Naive thymus-derived CD4-positive, alpha-beta T cell (primary cell): ENCODE measurements around the gene BSDC1. TPM values are rescaled to one million over a fixed set of nuclear protein-coding genes. Genes with fewer than 3 reads are reported as not detected.

Experiments
- ATAC-seq: fragments of 150-1000 bp; cut with Tn5 transposase; 2 replicates; pipeline ENCODE4 v1.10.0; 2021; ENCODE audit warnings: mild to moderate bottlenecking, moderate library complexity
- CTCF ChIA-PET: fragments of 350-600 bp; sonication (Branson Sonifier 250); formaldehyde crosslinking; loops from one replicate; lab custom pipeline; 2021; ENCODE audit warnings: antibody characterized with exemption; lab: Charles Lee
- POLR2A ChIA-PET: fragments of 350-600 bp; sonication (Branson Sonifier 250); formaldehyde crosslinking; loops from one replicate; lab custom pipeline; 2021; ENCODE audit warnings: antibody characterized with exemption, inconsistent platforms; lab: Charles Lee
- DNase-seq, 9 donors: peaks; one replicate each; pipeline versions ENCODE4 v3.0.0 to v3.0.0-alpha.2; 2020 to 2022; ENCODE audit warnings: mixed read lengths in 1 of 9
- H3K27ac ChIP-seq: one replicate; pipeline ENCODE4 v1.7.0; 2013; ENCODE audit warnings: mild to moderate bottlenecking, low read depth, low read length, moderate library complexity
- H3K27me3 ChIP-seq, 2 donors: one replicate each; pipeline ENCODE4 v1.7.0; 2013; ENCODE audit warnings: low read length in 2 of 2, mild to moderate bottlenecking in 2 of 2, moderate library complexity in 2 of 2; ENCODE audit not compliant: control insufficient read depth in 2 of 2, insufficient read depth in 2 of 2
- H3K36me3 ChIP-seq, 3 experiments: 1 replicate in 2 of 3; 2 replicates in 1 of 3; pipeline ENCODE4 v1.7.0; 2013; ENCODE audit warnings: low read length in 3 of 3, mild to moderate bottlenecking in 3 of 3, moderate library complexity in 1 of 3; ENCODE audit not compliant: insufficient read depth in 3 of 3, control insufficient read depth in 2 of 3
- H3K4me1 ChIP-seq, 2 donors: one replicate each; pipeline ENCODE4 v1.7.0; 2013; ENCODE audit warnings: low read length in 2 of 2, mild to moderate bottlenecking in 2 of 2, moderate library complexity in 1 of 2; ENCODE audit not compliant: control insufficient read depth in 2 of 2, insufficient read depth in 2 of 2
- H3K4me3 ChIP-seq: 2 replicates; pipeline ENCODE4 v1.7.0; 2013; ENCODE audit warnings: mild to moderate bottlenecking, low read length
- H3K9me3 ChIP-seq, 3 experiments: 1 replicate in 2 of 3; 2 replicates in 1 of 3; pipeline ENCODE4 v1.7.0; 2013; ENCODE audit warnings: low read length in 3 of 3; ENCODE audit not compliant: control insufficient read depth in 2 of 3
- H3K27ac Mint-ChIP-seq, 9 donors: one replicate each; pipeline ENCODE4 v1.8.0; 2020 to 2022; ENCODE audit warnings: mixed read lengths in 9 of 9, mild to moderate bottlenecking in 8 of 9, moderate library complexity in 5 of 9, inconsistent platforms in 2 of 9
- H3K27me3 Mint-ChIP-seq, 5 donors: one replicate each; pipeline ENCODE4 v1.8.0; 2021 to 2022; ENCODE audit warnings: mixed read lengths in 5 of 5, mild to moderate bottlenecking in 1 of 5
- H3K36me3 Mint-ChIP-seq, 5 donors: one replicate each; pipeline ENCODE4 v1.8.0; 2020 to 2022; ENCODE audit warnings: mixed read lengths in 5 of 5, mild to moderate bottlenecking in 3 of 5, inconsistent platforms in 1 of 5
- H3K4me1 Mint-ChIP-seq, 7 donors: one replicate each; pipeline ENCODE4 v1.8.0; 2020 to 2022; ENCODE audit warnings: mixed read lengths in 7 of 7, mild to moderate bottlenecking in 3 of 7, inconsistent platforms in 1 of 7
- H3K4me3 Mint-ChIP-seq, 10 donors: one replicate each; pipeline ENCODE4 v1.8.0; 2020 to 2022; ENCODE audit warnings: mild to moderate bottlenecking in 10 of 10, mixed read lengths in 10 of 10, moderate library complexity in 6 of 10, inconsistent platforms in 2 of 10
- H3K9me3 Mint-ChIP-seq, 11 donors: one replicate each; pipeline ENCODE4 v1.8.0; 2020 to 2022; ENCODE audit warnings: mixed read lengths in 11 of 11, mild to moderate bottlenecking in 4 of 11, inconsistent platforms in 1 of 11, moderate library complexity in 1 of 11
- intact Hi-C, 2 donors: fragments of 100-400 bp; cut with micrococcal nuclease; formaldehyde crosslinking; loops; one replicate each; pipeline ENCODE4 v1.15.1; 2023
- polyA plus RNA-seq, 2 donors: library from polyadenylated mRNA; unstranded; fragments of 300-500 nt; fragmentation: Illumina TruSeq; gene quantifications; one replicate each; pipeline ENCODE4 v1.2.3, GENCODE V29; 2021
- total RNA-seq, 6 experiments: library from RNA in 5 of 6; stranded (reverse) in 5 of 6; gene quantifications; 1 replicate in 5 of 6; 2 replicates in 1 of 6; pipeline ENCODE4 v1.2.3 and lab custom pipeline; 2021 to 2026

Gene BSDC1
- total and polyA plus RNA-seq, 7 experiments from 2014 or later: 37.6 to 186 (median 110) TPM

DNA sequence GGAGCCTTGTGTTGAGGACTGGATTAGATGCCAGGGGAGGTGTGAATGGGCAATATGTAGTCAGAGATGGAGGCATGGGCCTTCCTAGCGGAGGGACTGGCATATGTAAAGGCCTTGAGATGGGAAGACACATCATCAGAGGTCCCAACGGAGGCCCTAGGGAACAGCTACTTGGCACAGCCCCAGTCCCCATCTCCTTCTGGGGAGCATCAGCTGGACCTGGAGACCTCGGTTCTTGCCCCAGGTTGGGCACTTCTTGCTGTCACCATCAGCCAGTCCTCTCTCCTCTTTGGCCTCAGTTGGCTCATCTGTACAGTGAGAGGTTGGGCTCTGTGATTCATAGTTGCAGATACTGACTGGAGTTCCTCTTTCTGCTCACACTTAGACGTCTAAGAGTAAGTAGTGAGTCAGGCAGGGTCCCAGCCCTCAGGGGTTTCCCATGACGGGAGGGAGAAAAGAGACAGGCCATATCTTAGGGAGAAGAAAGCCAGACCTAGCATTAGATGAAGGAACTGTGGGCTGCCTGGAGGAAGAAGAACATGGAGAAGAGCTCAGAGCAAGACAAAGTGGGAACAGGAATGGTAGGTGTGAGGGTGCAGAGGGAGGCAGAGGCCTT lies 54.8 kb downstream of the BSDC1 start:
- H3K27me3 Mint-ChIP-seq: peaks cover 0 to 1% (median 0%) of the 10 kb centered on the region in 5 donors
- Histone ChIP-seq H3K4me1 (peaks cover 20 to 22% of the 10 kb centered on the region in 2 donors), H3K4me3 (no peak overlapping the region), H3K9me3 (no peaks in the 10 kb centered on the region), H3K36me3 (no peaks in the 10 kb centered on the region), H3K27ac (no peak overlapping the region), H3K27me3 (no peaks in the 10 kb centered on the region)
- DNase-seq (no peak), ATAC-seq (peak; percentile 47)
- intact Hi-C loops: loop anchor here (5.0 kb wide), 3 partner anchors 47 to 692 kb away; partner anchors contain the start of genes HDAC1 (in 1 of the 2) and TMEM39B (in 1 of the 2)
- no peaks in the 10 kb centered on the region for H3K9me3 Mint-ChIP-seq
- H3K4me1 Mint-ChIP-seq: peaks cover 20 to 48% (median 31%) of the 10 kb centered on the region in 7 donors
- H3K36me3 Mint-ChIP-seq: no peaks in the 10 kb centered on the region
- CTCF ChIA-PET: interaction anchor here (0.5 kb wide), 1 partner anchor 759 kb away, joined by 3 read pairs; no protein-coding TSS in a partner anchor
- no peak overlapping the region for H3K4me3 Mint-ChIP-seq
- peak overlapping the region in 4 of 9 donors; percentile 6 to 57 (median 48) for H3K27ac Mint-ChIP-seq
- POLR2A ChIA-PET: no interaction called here

DNA sequence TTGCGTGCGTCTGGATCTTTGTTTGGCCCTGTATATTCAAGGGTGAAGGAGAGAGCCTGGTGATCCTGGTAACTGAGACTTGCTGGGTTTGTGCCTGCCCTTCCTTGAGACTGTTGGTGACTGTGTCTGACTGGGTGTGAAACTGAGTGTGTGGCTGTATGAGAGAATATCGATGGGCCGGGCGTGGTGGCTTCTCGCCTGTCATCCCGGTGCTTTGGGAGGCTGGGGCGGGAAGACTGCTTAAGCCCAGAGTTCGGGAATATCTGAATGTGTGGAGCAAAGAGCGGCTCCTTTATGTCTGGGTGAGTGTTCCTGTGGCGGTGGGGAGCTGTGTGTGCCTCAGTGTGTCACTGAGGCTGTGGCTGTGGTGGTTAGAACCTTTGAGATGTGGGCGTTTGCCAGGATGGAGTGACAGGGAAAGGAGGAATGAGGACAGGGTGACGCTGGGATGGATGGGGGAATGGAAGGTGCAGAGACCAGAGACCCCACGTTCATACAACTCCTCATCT lies 55.5 kb downstream of the BSDC1 start:
- H3K27ac ChIP-seq: no peak overlapping the region
- H3K27ac Mint-ChIP-seq: peak overlapping the region in 5 of 9 donors; percentile 1 to 86 (median 4)

DNA sequence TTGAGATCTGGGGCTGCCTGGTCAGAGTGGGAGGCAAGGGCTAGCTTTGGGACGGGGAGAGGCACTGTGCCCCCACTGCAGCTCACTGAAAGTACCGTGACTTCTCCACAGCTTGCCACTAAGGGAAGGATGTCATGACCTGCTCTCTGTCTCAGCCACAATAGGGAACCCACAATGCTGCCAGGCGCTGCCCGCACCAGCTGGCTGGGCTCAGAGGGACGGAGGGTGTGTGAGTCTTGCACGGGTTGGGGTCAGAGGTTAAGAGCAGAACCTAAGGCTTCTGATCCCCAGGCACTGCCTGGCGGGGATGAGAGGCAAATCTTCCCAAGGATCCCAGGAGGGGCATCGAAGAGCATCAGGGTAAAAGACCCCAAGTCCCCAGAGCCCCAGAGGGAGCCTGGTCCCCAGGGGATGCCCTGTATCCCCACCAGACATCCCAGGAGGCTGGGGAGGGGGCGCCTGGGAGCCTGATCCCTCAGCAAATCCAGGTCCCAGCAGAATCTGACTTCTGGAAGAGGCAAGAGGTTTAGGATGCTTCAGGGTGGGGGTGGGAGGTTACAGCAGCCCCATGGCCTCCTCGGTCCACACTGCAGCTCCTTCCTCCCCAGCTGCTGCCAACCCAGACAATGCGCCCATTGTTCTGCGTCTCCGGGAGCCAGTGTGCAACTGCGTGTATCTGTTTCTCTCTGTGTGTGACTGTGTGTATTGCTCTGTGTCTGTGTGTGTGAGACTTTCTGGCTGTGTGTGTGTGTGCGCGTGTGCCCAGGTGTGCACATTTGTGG lies 56.2 kb downstream of the BSDC1 start:
- CTCF ChIA-PET: interaction anchor here (3.0 kb wide), 1 partner anchor 122 kb away, joined by 14 read pairs; no protein-coding TSS in a partner anchor
- Histone ChIP-seq H3K27me3 (no peaks in the 10 kb centered on the region), H3K27ac (no peak overlapping the region), H3K4me1 (peaks cover 20 to 33% of the 10 kb centered on the region in 2 donors), H3K4me3 (no peak overlapping the region), H3K9me3 (no peaks in the 10 kb centered on the region), H3K36me3 (peaks cover 0 to 6% (median 3%) of the 10 kb centered on the region in 3 experiments)
- Mint-ChIP-seq H3K27ac (peak overlapping the region in 5 of 9 donors; percentile 36 to 86 (median 72)), H3K4me1 (peaks cover 34 to 53% (median 41%) of the 10 kb centered on the region in 7 donors), H3K9me3 (no peaks in the 10 kb centered on the region), H3K27me3 (peaks cover 0 to 1% (median 0%) of the 10 kb centered on the region in 5 donors), H3K36me3 (peaks cover 0 to 8% (median 0%) of the 10 kb centered on the region in 5 donors), H3K4me3 (peak overlapping the region in 8 of 10 donors; percentile 1 to 82 (median 56))
- DNase-seq (no peak), ATAC-seq (peak; percentile 50)
- intact Hi-C loops: loop anchor here (2.0 to 5.0 kb wide), 4 partner anchors 46 to 691 kb away; partner anchors contain the start of genes BSDC1 (in 1 of the 2), HDAC1 (in 1 of the 2) and TMEM39B (in 1 of the 2)
- POLR2A ChIA-PET: interaction anchor here (0.8 to 6.3 kb wide), 17 partner anchors 8 to 122 kb away, joined by 3 to 64 read pairs (median 8); partner anchors contain the start of genes BSDC1 and LCK

More for the DNA sequence above, 55.5 kb downstream of the BSDC1 start:
- ATAC-seq: no peak
- Histone ChIP-seq H3K27me3 (no peaks in the 10 kb centered on the region), H3K4me3 (no peak overlapping the region), H3K4me1 (peaks cover 20 to 30% of the 10 kb centered on the region in 2 donors), H3K9me3 (no peaks in the 10 kb centered on the region), H3K36me3 (peaks cover 0 to 1% (median 0%) of the 10 kb centered on the region in 3 experiments)
- H3K4me1 Mint-ChIP-seq: peaks cover 28 to 54% (median 38%) of the 10 kb centered on the region in 7 donors
- intact Hi-C loops: loop anchor here (5.0 kb wide), 3 partner anchors 46 to 691 kb away; partner anchors contain the start of genes HDAC1 (in 1 of the 2) and TMEM39B (in 1 of the 2)
- H3K27me3 Mint-ChIP-seq: peaks cover 0 to 1% (median 0%) of the 10 kb centered on the region in 5 donors
- H3K9me3 Mint-ChIP-seq: no peaks in the 10 kb centered on the region
- H3K4me3 Mint-ChIP-seq: no peak overlapping the region
- peaks cover 0 to 4% (median 0%) of the 10 kb centered on the region in 5 donors for H3K36me3 Mint-ChIP-seq
- CTCF ChIA-PET: no interaction called here
- POLR2A ChIA-PET: no interaction called here
- DNase-seq: no peak

DNA sequence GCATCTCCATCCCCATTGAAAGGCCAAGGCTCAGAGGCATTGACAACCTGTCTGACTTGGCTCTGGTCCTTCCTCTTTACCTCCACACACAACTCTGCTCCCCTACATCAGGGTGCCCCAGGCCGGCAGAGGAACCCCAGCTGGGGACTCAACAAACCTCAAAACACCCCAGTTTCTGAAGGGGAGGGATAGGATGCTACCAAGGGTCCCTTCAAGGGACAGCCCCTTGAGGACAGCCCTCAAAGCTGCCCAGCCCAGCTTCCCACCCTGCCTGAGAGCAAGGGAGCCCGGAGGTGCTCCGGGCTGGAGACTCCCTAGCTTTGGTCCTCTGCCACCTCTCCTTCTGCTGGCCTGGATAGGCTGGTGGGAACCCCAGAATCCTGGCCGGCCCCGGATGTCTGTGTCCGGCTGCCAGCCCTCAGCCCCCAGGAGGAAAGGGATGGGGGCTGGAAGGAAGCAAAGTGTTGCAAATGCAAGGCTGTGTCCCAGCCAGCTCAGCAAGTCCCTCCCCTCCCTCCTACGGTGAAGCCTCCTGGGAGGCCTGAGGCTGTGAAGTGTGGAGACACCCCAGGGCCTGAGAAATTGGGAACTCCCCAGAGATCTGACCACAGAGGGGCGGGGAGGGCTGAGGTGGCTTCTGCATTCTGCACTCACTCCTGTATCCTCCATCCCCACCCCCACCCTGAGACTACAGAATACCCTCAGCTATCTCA lies 57.1 kb downstream of the BSDC1 start:
- H3K4me1 Mint-ChIP-seq: peaks cover 36 to 46% (median 42%) of the 10 kb centered on the region in 7 donors

DNA sequence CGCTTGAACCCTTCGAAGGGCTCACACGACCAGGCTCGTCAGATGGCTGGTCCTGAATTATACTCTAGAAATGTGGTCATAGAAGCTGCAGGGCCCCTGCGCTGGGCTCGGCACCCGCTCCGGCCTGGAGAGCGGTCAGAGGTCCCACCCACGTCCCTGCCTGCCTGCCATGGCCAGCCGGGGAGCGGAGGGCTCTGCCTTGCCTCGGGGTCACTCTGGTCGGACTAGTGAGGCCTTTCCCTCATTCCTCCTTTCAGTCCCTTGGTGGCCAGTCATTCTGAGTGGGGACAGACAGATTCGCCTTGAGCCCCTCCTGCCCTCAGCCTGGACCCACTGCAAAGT lies 57.7 kb downstream of the BSDC1 start:
- intact Hi-C loops: loop anchor here (1.0 to 5.0 kb wide), 7 partner anchors 15 to 689 kb away; partner anchors contain the start of genes HDAC1 (in 2 of the 2), BSDC1 (in 1 of the 2), EIF3I (in 1 of the 2) and TMEM234 (in 1 of the 2)
- peak overlapping the region in 7 of 9 donors; percentile 2 to 83 (median 63) for H3K27ac Mint-ChIP-seq
- peak overlapping the region; percentile 56 to 86 (median 78) for H3K4me3 Mint-ChIP-seq
- peaks cover 0 to 9% (median under 1%) of the 10 kb centered on the region in 5 donors for H3K36me3 Mint-ChIP-seq
- peaks cover 0 to 1% (median 0%) of the 10 kb centered on the region in 5 donors for H3K27me3 Mint-ChIP-seq
- no peaks in the 10 kb centered on the region for H3K9me3 ChIP-seq
- H3K36me3 ChIP-seq: peaks cover 3 to 13% (median 6%) of the 10 kb centered on the region in 3 experiments
- ATAC-seq (no peak), DNase-seq (no peak)
- POLR2A ChIA-PET: interaction anchor here (0.7 to 6.3 kb wide), 40 partner anchors 9 to 229 kb away, joined by 3 to 64 read pairs (median 7); partner anchors contain the start of genes BSDC1, CCDC28B, HDAC1 and IQCC
- H3K4me1 Mint-ChIP-seq: peaks cover 36 to 48% (median 43%) of the 10 kb centered on the region in 7 donors
- CTCF ChIA-PET: interaction anchor here (0.8 to 3.0 kb wide), 8 partner anchors 9 to 121 kb away, joined by 3 to 14 read pairs (median 5); partner anchors contain the start of gene BSDC1
- peak overlapping the region; percentile 30 for H3K4me3 ChIP-seq
- peak overlapping the region; percentile 24 for H3K27ac ChIP-seq
- H3K27me3 ChIP-seq: no peaks in the 10 kb centered on the region
- peaks cover 20 to 33% of the 10 kb centered on the region in 2 donors for H3K4me1 ChIP-seq
- no peaks in the 10 kb centered on the region for H3K9me3 Mint-ChIP-seq

More for the DNA sequence above, 57.1 kb downstream of the BSDC1 start:
- ATAC-seq: peak; percentile 74
- Histone ChIP-seq H3K36me3 (peaks cover 3 to 8% (median 6%) of the 10 kb centered on the region in 3 experiments), H3K27ac (peak overlapping the region; percentile 24), H3K27me3 (no peaks in the 10 kb centered on the region), H3K4me1 (peaks cover 20 to 33% of the 10 kb centered on the region in 2 donors), H3K4me3 (no peak overlapping the region), H3K9me3 (no peaks in the 10 kb centered on the region)
- H3K27ac Mint-ChIP-seq: peak overlapping the region in 8 of 9 donors; percentile 2 to 83 (median 70)
- intact Hi-C loops: loop anchor here (1.0 to 5.0 kb wide), 7 partner anchors 14 to 690 kb away; partner anchors contain the start of genes HDAC1 (in 2 of the 2), BSDC1 (in 1 of the 2), EIF3I (in 1 of the 2) and TMEM234 (in 1 of the 2)
- no peaks in the 10 kb centered on the region for H3K9me3 Mint-ChIP-seq
- CTCF ChIA-PET: interaction anchor here (3.0 kb wide), 1 partner anchor 121 kb away, joined by 14 read pairs; no protein-coding TSS in a partner anchor
- peak overlapping the region; percentile 60 to 86 (median 78) for H3K4me3 Mint-ChIP-seq
- DNase-seq: peak in 3 of 9 donors; percentile 38 to 72 (median 70)
- POLR2A ChIA-PET: interaction anchor here (0.8 to 6.3 kb wide), 24 partner anchors 9 to 229 kb away, joined by 3 to 64 read pairs (median 8); partner anchors contain the start of genes BSDC1, HDAC1, IQCC and KPNA6
- H3K36me3 Mint-ChIP-seq: peaks cover 0 to 8% (median 0%) of the 10 kb centered on the region in 5 donors
- peaks cover 0 to 1% (median 0%) of the 10 kb centered on the region in 5 donors for H3K27me3 Mint-ChIP-seq
